Measurements from ENCODE around the gene NVL. TPM values are rescaled to one million over a fixed set of nuclear protein-coding genes. Genes with fewer than 3 reads are reported as not detected.
"Not testable (repeated sequence)": the region's sequence is repeated elsewhere in the genome, so short reads cannot be mapped to it uniquely, and the experiment has no call there.

The NVL gene
- polyA plus RNA-seq (ENCODE audit: insufficient read length in 4 of 4): 10 to 100 TPM; 33.6 to 44.7 (median 42.1) TPM

GRCh38 chr1:224329842-224330753 lies at the start of gene NVL:
NVL (minus strand) TSS chr1:224330172; CDS start chr1:224330127, 45 bp downstream.
- peak; percentile 79 to 89 (median 80) for DNase-seq (ENCODE audit: low read depth in 4 of 4, low spot score in 3 of 4)

GRCh38 chr1:224378855-224379631 lies 49.1 kb upstream of the NVL start:
- DNase-seq (ENCODE audit: low read depth in 4 of 4, low spot score in 3 of 4): no peak

GRCh38 chr1:224377676-224378006 lies 47.7 kb upstream of the NVL start:
- no peak for DNase-seq (ENCODE audit: low read depth in 4 of 4, low spot score in 3 of 4)

GRCh38 chr1:224375059-224375458 lies 45.1 kb upstream of the NVL start:
- no peak for DNase-seq (ENCODE audit: low read depth in 4 of 4, low spot score in 3 of 4)

GRCh38 chr1:224373008-224373590 lies 43.1 kb upstream of the NVL start:
- DNase-seq (ENCODE audit: low read depth in 4 of 4, low spot score in 3 of 4): no peak

GRCh38 chr1:224368409-224368808 lies 38.4 kb upstream of the NVL start:
- DNase-seq (ENCODE audit: low read depth in 4 of 4, low spot score in 3 of 4): no peak

- no peak for DNase-seq (ENCODE audit: low read depth in 4 of 4, low spot score in 3 of 4)
These were observed 29.2 kb upstream of the NVL start for GRCh38 chr1:224359207-224359606.

GRCh38 chr1:224358237-224358636 lies 28.3 kb upstream of the NVL start:
- no peak for DNase-seq (ENCODE audit: low read depth in 4 of 4, low spot score in 3 of 4)

GRCh38 chr1:224357626-224358124 lies 27.7 kb upstream of the NVL start:
- no peak for DNase-seq (ENCODE audit: low read depth in 4 of 4, low spot score in 3 of 4)

GRCh38 chr1:224356685-224357625 lies 27.0 kb upstream of the NVL start, which contains the start of gene CNIH4:
CNIH4 (plus strand) TSS chr1:224356879; CDS start chr1:224356925, 46 bp downstream.
- peak; percentile 81 to 92 (median 90) for DNase-seq (ENCODE audit: low read depth in 4 of 4, low spot score in 3 of 4)

GRCh38 chr1:224353975-224354925 lies 24.3 kb upstream of the NVL start:
- no peak for DNase-seq (ENCODE audit: low read depth in 4 of 4, low spot score in 3 of 4)

- DNase-seq (ENCODE audit: low read depth in 4 of 4, low spot score in 3 of 4): not testable (repeated sequence)
These were observed 22.6 kb upstream of the NVL start for GRCh38 chr1:224352436-224353085.

GRCh38 chr1:224349716-224350115 lies 19.7 kb upstream of the NVL start:
- DNase-seq (ENCODE audit: low read depth in 4 of 4, low spot score in 3 of 4): not testable (repeated sequence)

GRCh38 chr1:224348137-224348536 lies 18.2 kb upstream of the NVL start:
- no peak for DNase-seq (ENCODE audit: low read depth in 4 of 4, low spot score in 3 of 4)

- DNase-seq (ENCODE audit: low read depth in 4 of 4, low spot score in 3 of 4): no peak
These were observed 13.7 kb upstream of the NVL start for GRCh38 chr1:224343679-224344078.

- not testable (repeated sequence) for DNase-seq (ENCODE audit: low read depth in 4 of 4, low spot score in 3 of 4)
These were observed 10.7 kb upstream of the NVL start for GRCh38 chr1:224340453-224341384.

- DNase-seq (ENCODE audit: low read depth in 4 of 4, low spot score in 3 of 4): no peak
These were observed 9.6 kb upstream of the NVL start for GRCh38 chr1:224339442-224340033.
